Measurements from ENCODE around the gene TSPAN4. TPM values are rescaled to one million over a fixed set of nuclear protein-coding genes. Genes with fewer than 3 reads are reported as not detected.
A peak's percentile ranks its signal among the peaks of the same experiment; 100 is the strongest.

TSPAN4 gene
- total and polyA plus RNA-seq, 9 of the 15 experiments (the other 6 are each of a cell fraction or from before 2014, with no cell fraction given): 0.07 to 31.0 (median 15.7) TPM

GRCh38 chr11:862696-863022 is 20.0 kb downstream of the TSPAN4 start (continued):
- peak; percentile 49 for TF ChIP-seq POLR2G (IDR thresholded peaks at IDR 0.05; ENCODE audit: low read depth, low read length)

- Histone ChIP-seq H2AFZ (ENCODE audit: low read depth, low read length) (no peak overlapping the region), H3K4me2 (ENCODE audit: insufficient read depth, low read length) (no peak overlapping the region), H3K27me3 (ENCODE audit: control insufficient read depth in 2 of 2, insufficient read depth in 2 of 2, low read length in 2 of 2) (no peaks in the 10 kb centered on the region), H3K4me3 (no peak overlapping the region), H3K27ac (ENCODE audit: extremely low read depth, low read depth, low read length) (no peak overlapping the region), H3K79me2 (ENCODE audit: control insufficient read depth, insufficient read depth, low read length) (no peaks in the 10 kb centered on the region), H3K9ac (ENCODE audit: insufficient read depth in 1 of 2, low read depth in 2 of 2, low read length in 2 of 2) (peak overlapping the region in 1 of 2 experiments; percentile 33; a peak in 1 of 4 replicates), H3K4me1 (replicated peaks in 1 of 2; ENCODE audit: control insufficient read depth in 2 of 2, insufficient read depth in 2 of 2, low read length in 2 of 2) (peaks cover 14 to 97% of the 10 kb centered on the region in 2 experiments), H3K9me1 (ENCODE audit: control insufficient read depth, insufficient read depth, low read length) (peaks cover 5% of the 10 kb centered on the region), H4K20me1 (replicated peaks; ENCODE audit: control insufficient read depth, insufficient read depth, low read length) (peaks cover 20% of the 10 kb centered on the region), H3K9me3 (replicated peaks; ENCODE audit: control insufficient read depth, insufficient read depth, low read depth, low read length) (no peaks in the 10 kb centered on the region), H3K36me3 (ENCODE audit: control insufficient read depth, insufficient read depth, low read length) (peaks cover 5% of the 10 kb centered on the region; the same call in 1 of the 3 replicates)
- FAIRE-seq: no peak
- 57% methylated on average over 21 of the region's 24 CpGs for WGBS (ENCODE audit: insufficient coverage, low coverage, missing lambda C conversion rate)
- BruUV-seq (replicated peaks): no TSS peak
- intact Hi-C loops (cut with micrococcal nuclease): no loop called here
- ChIA-PET CTCF (ENCODE audit: low intra/inter-chr PET ratio) (no interaction called here), POLR2A (interaction anchor here (0.7 to 1.0 kb wide), 2 partner anchors 9 to 21 kb away, joined by 3 to 6 read pairs; partner anchors contain the start of genes POLR2L and TSPAN4)
- ATAC-seq: no peak
- TF ChIP-seq NRF1 (conservative IDR thresholded peaks at IDR 0.05 in 1 of 2, IDR thresholded peaks at IDR 0.05 in 1 of 2) (peak; percentile 51 to 55), CREB3 (tag; conservative IDR thresholded peaks at IDR 0.05; ENCODE audit: low read depth) (no peak), SIN3A (IDR thresholded peaks at IDR 0.05; ENCODE audit: borderline replicate concordance in 2 of 2, control insufficient read depth in 1 of 2, low read depth in 2 of 2, low read length in 2 of 2) (0 out of 4 replicates have a peak, but pooled peaks of 1 of the 2 experiments have one; percentile 8), RBM22 (IDR thresholded peaks at IDR 0.05; ENCODE audit: low read depth, low read length, poor library complexity, severe bottlenecking) (peak; percentile 36), COPS2 (conservative IDR thresholded peaks at IDR 0.05) (no peak), SIRT6 (IDR thresholded peaks at IDR 0.05; ENCODE audit: low read depth, low read length) (peak; percentile 60), POLR2A (conservative IDR thresholded peaks at IDR 0.05) (peak; percentile 49), ZBTB33 (CRISPR knock-in tag; IDR thresholded peaks at IDR 0.05) (0 out of 2 replicates have a peak, but pooled peaks have one; percentile 30), POLR2G (IDR thresholded peaks at IDR 0.05; ENCODE audit: low read depth, low read length) (peak; percentile 67)
- in situ Hi-C loops (cut with MboI): no loop called here
- no peak for DNase-seq (ENCODE audit: extremely low read depth in 1 of 4, low spot score in 3 of 4)
Observed at GRCh38 chr11:863023-863909, 20.6 kb downstream of the TSPAN4 start.

Data from K562 (cell line).